ENCODE data around the gene ATP6V1G2. TPM values are rescaled to one million over a fixed set of nuclear protein-coding genes. Genes with fewer than 3 reads are reported as not detected.

ATP6V1G2 gene
- total RNA-seq, 1 donor from 2014 or later: 0.26 TPM

- Histone ChIP-seq H3K4me3 (ENCODE audit: low read depth, low read length) (no peak overlapping the region), H3K36me3 (ENCODE audit: control insufficient read depth, insufficient read depth, low read length) (peaks cover 42% of the 10 kb centered on the region), H3K27me3 (ENCODE audit: control insufficient read depth, insufficient read depth, low read length) (no peaks in the 10 kb centered on the region)
- TF ChIP-seq CTCF (IDR thresholded peaks at IDR 0.05; ENCODE audit: insufficient read depth, low read length, severe bottlenecking): no peak
- DNase-seq (ENCODE audit: low read depth): no peak
- FAIRE-seq: no peak
These were observed 12.4 kb downstream of the ATP6V1G2 start for GRCh38 chr6:31534011-31534410.

GRCh38 chr6:31533455-31533841 lies 13.0 kb downstream of the ATP6V1G2 start:
- H3K4me3 ChIP-seq (ENCODE audit: low read depth, low read length): no peak overlapping the region
- H3K27me3 ChIP-seq (ENCODE audit: control insufficient read depth, insufficient read depth, low read length): no peaks in the 10 kb centered on the region
- no peak for TF ChIP-seq CTCF (IDR thresholded peaks at IDR 0.05; ENCODE audit: insufficient read depth, low read length, severe bottlenecking)
- peaks cover 39% of the 10 kb centered on the region for H3K36me3 ChIP-seq (ENCODE audit: control insufficient read depth, insufficient read depth, low read length)
- DNase-seq (ENCODE audit: low read depth) (no peak), FAIRE-seq (no peak)

- Histone ChIP-seq H3K36me3 (ENCODE audit: control insufficient read depth, insufficient read depth, low read length) (peaks cover 39% of the 10 kb centered on the region), H3K4me3 (ENCODE audit: low read depth, low read length) (no peak overlapping the region), H3K27me3 (ENCODE audit: control insufficient read depth, insufficient read depth, low read length) (no peaks in the 10 kb centered on the region)
- DNase-seq (ENCODE audit: low read depth) (no peak), FAIRE-seq (no peak)
- no peak for TF ChIP-seq CTCF (IDR thresholded peaks at IDR 0.05; ENCODE audit: insufficient read depth, low read length, severe bottlenecking)
These were observed 13.6 kb downstream of the ATP6V1G2 start for GRCh38 chr6:31532644-31533454.

- DNase-seq (ENCODE audit: low read depth) (no peak), FAIRE-seq (no peak)
- no peaks in the 10 kb centered on the region for H3K27me3 ChIP-seq (ENCODE audit: control insufficient read depth, insufficient read depth, low read length)
- peaks cover 39% of the 10 kb centered on the region for H3K36me3 ChIP-seq (ENCODE audit: control insufficient read depth, insufficient read depth, low read length)
- no peak overlapping the region for H3K4me3 ChIP-seq (ENCODE audit: low read depth, low read length)
- TF ChIP-seq CTCF (IDR thresholded peaks at IDR 0.05; ENCODE audit: insufficient read depth, low read length, severe bottlenecking): no peak
These were observed 14.4 kb downstream of the ATP6V1G2 start for GRCh38 chr6:31531771-31532643.

GRCh38 chr6:31531162-31531561 lies 15.2 kb downstream of the ATP6V1G2 start:
- DNase-seq (ENCODE audit: low read depth): no peak
- no peak for TF ChIP-seq CTCF (IDR thresholded peaks at IDR 0.05; ENCODE audit: insufficient read depth, low read length, severe bottlenecking)

More at GRCh38 chr6:31531162-31531561, 15.2 kb downstream of the ATP6V1G2 start:
- H3K27me3 ChIP-seq (ENCODE audit: control insufficient read depth, insufficient read depth, low read length): no peaks in the 10 kb centered on the region
- peaks cover 39% of the 10 kb centered on the region for H3K36me3 ChIP-seq (ENCODE audit: control insufficient read depth, insufficient read depth, low read length)
- FAIRE-seq: no peak
- no peak overlapping the region for H3K4me3 ChIP-seq (ENCODE audit: low read depth, low read length)

Measured in bronchial epithelial cell (primary cell).